Stimulated activated CD8-positive, alpha-beta memory T cell treated with anti-CD3 and anti-CD28 coated beads, Interleukin-12 subunit alpha, Interleukin-12 subunit beta, amount 100 ng/mL, for 4 hours (primary cell): ENCODE measurements around the gene MAD1L1.

Experiments used
- DNase-seq: peaks from one replicate; pipeline ENCODE4 v3.0.0-alpha.2; 2020; ENCODE audit warnings: low read depth

The MAD1L1 gene

DNA sequence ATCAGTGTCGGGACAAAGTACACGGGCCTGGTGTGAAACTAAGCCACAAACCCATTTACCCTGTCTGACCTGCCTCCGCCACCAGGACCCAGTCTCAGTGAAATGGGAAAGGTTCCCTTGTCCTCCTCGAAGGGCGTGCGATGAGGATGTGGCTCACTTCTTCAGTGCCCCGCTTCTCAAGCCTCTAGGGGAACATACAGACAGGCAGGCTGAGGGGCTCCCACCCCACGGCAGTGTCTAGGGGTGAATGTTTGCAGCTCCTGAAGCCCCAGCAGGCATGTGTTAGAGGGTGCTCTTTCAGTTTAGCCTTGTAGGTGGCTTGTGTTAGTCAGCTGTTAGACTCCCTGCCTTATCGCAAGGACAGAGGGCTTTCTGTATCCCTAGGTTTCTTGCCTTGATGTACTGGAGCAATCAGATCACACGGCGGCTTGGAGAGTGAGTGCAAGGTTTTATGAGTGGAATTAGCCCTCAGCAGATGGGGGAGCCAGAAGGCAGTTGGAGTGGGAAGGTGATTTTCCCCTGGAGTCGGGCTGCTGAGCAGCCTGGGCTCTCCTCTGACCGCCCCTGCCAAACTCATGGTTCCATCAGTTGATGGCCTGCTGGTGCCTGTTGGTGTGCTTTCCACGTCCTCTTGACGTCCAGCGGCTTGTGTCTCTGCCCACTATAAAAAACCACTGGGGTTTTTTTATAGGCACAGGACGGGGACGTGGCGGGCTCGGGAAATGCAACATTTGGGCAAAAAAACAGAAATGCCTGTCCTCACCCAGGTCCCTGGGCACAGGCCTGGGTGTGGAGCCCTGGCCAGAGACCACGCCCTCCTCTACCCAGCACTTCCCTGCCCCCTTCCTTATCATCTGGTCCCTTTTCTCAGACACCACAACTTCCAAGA, 10.0 kb upstream of the MAD1L1 start:
- DNase-seq, result no peak

DNA sequence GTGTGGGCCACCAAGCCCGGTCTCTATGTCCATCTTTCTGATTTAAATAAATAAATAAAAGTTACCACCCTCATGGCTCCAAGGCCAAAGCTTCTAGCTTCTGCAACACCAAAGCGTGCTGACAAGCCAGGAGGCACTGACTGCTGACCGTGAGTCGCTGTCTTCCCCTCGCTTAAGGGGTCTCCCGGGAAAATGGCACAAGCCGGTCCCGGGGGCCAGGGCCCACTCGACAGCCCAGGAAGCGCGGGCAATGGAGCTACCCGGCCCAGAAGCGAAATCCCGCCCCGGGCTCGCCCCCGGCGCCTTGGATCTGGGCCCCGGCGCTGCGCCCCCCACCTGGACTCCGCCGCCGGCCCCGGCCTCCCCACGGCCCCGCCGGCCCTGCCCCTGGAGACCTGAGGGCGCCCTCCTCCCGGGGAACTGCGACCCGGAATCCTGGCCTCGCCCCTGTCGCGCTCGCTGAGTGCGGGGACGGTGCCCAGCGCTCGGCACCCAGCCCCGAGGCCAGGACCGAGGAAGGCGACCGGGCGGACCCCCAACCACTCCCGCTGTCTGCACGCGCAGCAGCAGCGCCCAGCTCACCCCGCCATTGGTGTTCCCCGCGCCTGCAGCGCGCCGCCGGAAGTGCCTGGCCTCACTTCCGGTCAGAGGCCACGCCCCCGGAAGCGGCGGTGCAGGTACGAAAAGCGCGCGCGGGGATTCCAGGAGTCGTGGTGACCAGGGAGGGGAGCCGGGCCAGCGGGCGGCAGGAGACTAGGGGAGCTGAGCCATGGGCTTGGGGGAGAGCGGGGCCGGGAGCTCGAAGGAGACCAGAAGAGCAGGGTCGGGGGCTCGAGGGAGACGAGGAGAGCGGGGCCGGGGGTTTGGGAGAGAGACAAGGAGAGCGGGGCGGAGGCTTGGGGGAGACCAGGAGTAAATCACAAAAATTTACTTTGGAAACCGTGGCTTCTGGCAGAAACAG, 9.1 kb upstream of the MAD1L1 start, which contains the start of the genes MRM2 and NUDT1:
TSS of gene MRM2 (minus strand) at position 626 of the 961 bp plus-strand sequence. CDS start at position 590, 36 bp downstream.
TSS of gene NUDT1 (plus strand) at position 647 of the 961 bp plus-strand sequence. CDS start 2,349 bp downstream, outside the sequence.
- peak; percentile 60 for DNase-seq

DNA sequence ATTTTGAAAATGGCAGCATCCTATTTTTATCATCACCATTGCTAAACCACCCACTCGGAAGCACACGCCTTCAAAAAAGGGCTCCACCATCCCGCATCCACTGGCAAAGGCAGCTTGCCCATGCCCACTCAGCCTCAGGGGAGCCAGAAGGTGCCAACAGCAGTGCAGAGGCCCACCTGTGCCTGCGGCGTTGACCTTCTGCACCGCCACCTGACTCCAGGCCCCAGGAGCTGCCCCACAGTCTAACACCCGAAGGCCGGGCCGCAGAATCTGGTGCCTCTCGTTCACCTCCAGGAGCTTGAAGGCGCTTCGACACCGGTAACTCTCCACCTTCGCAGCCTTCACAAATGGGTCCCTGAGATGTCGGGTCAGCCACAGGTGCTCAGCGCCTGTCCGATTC, 6.5 kb upstream of the MAD1L1 start:
- no peak for DNase-seq

DNA sequence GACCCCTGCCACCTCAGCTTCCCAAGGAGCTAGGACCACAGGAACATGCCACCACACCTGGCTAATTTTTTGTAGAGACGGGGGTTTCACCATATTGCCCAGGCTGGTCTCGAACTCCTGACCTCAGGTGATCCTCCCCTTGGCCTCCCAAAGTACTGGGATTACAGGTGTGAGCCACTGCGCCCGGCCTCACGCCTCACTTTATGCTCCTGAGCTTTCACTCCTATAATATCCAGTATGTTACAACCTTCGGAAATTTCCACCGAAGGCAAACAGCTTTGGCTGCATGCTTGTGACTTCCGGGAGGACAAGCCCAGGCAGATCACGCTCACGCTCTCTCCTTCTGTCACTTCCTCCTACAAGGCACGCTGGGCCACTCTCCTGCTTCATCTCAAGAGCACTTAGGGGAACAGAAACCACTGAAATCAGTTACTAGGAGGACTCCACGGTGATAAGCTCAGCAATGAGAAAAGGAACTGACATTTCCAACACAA, 4.4 kb upstream of the MAD1L1 start:
- no peak for DNase-seq

DNA sequence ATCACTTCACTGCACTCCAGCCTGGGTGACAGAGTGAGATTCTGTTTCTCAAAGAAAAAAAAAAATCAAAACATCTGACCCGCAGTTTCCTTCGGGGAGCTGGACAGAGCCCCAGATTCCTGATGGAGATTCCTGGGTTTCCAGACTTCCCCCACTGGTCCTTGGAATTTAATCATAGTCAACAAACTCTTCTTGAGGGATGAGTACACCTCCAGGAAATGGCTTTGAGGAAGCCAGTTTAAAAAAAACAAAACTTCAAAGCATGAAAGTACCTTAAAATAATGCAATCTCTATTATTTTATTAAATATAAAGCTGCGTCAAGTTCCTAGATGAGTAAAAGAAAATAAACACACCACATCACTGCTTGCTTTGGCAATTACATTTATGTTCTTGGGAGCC, 1.2 kb upstream of the MAD1L1 start:
- DNase-seq, result no peak

DNA sequence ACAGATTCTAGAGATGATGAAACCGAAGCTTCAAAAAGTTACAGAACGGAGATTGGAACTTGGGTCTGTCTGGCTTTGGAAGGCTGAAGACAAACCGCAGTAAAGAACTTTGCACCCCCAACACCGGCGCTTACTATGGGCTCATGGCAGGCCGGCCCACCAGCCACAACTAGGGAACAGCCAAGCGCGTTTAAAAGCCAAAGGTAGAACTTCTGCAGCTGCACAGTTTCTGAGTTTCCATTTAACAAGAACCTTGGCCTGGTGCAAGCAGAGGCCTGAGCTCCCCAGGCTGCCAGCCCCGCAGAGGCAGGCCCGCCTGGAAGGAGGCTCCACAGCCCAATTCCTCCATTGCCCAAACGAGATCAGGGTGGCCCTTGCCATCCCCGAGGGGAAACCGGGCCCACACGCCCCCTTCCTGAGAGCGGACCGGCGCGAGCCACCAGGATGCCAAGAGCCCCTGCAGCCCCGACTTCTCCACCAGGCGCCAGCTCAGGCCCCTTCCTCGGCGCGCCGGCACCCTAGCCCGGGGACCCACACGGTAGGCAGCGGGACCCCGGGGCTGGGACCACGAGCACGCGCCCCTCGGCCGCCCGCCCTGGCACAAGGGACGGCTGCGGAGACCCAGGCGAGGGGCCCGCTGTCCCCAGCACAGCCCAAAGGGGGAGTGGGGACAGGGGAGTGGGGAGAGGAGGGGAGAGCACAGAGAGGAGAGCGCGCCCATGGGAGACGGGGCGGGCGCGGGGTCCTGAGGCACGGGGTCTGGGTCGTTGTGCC, 566 bp downstream of the MAD1L1 start:
- no peak for DNase-seq

DNA sequence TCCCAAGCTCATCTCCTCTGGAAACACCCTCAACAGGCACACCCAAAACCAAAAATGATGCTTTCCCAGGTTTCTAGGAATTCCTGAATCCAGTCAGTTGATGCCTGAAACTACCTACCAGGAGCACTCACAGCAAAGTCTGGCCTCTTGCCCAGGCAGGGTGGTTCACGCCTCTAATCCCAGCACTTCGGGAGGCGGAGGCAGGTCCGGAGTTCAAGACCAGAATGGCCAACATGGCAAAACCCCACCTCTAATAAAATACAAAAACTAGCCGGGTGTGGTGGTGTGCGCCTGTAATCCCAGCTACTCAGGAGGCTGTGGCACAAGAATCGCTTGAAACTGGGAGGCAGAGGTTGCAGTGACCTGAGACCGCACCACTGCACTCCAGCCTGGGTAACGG, 1.9 kb downstream of the MAD1L1 start:
- DNase-seq, result no peak

DNA sequence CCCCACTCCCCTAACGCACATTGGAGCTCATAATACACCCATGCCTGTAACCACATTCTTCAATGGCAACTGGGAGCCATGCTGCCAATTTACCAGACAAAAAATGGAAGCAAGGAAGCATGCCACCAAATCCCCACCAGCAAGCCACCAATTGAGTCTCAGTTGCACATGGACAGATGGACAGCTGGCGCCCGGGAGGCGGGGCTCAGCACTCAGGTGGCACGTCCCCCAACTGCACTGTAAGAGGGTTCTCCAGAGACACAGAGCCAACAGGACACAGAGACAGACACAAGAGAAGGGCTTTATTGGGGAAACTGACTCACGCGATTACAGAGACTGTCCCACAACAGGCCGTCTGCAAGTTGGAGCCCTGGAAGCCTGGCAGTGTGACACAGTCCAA, 2.5 kb downstream of the MAD1L1 start:
- DNase-seq, result no peak

DNA sequence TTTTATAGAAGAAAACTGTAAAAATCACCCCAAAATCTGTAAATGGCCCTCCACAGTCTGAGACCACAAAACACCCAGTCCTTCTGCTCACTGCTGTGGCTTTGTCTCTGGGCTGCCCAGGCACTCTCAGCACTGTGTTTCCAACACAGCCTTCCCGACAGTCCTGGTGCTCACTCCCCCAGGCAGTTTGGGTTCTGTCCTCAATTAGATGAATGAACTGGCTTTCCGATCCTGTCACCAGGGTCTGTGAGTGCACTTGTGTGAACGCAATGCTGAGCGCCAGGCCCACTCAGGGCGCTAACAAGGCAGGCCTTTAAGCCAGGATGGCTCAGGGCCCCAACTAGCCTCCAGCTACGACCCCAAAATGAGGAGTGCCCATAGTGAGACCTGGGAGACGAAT, 3.3 kb downstream of the MAD1L1 start:
- no peak for DNase-seq

DNA sequence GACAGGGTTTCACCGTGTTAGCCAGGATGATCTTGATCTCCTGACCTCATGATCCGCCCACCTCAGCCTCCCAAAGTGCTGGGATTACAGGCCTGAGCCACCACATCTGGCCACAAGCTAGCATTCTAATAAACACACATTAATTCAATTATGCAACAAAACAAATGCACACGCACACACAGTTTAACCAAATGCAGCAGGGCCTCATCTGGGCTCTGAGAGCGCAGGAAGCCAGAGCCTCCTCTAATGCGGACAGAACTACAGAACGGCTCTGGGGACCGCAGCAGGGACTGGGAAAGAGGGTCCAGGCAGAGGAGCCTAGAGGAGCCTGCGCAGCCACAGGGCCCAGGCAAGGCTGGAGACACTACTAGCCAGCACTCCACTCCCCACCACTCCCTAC, 3.8 kb downstream of the MAD1L1 start:
- DNase-seq, result no peak

DNA sequence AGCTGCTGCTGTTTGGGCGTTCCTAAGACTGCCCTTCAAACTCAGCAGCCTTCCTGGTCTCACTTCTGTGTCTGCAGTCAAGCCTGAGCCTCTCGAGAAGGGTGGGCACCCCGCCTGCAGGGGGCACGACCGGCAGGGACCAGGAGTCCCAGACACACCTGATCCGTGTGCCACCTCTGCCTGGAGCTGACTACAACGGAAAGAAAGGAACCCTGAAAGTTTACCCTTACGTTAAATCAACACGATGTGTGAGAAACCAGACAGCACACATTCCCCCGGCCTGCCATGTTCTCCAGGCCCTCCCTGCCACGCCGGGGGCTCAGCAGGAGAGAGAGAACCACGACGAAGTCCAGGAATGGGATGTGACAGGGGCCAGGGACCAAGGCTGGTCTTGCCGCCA, 5.0 kb downstream of the MAD1L1 start:
- DNase-seq, result no peak

DNA sequence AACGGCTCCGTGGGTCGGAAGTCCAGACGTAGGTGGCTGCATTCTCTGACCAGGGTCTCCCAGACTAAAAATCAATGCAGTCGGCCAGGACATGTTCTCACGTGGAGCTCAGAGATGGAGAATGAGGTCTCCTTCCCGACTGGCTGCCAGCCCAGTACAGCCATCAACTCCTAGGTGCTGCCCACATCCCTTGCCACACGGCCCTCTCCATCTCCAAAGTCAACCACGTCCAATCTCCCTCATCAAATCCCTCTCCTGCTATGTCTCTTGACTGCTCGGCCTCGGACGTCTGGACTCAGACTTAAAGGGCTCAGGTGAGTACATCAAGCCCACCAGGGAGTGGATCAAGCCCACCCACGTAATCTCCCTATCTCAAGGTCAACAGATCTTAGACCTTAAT, 6.9 kb downstream of the MAD1L1 start:
- DNase-seq, result no peak

DNA sequence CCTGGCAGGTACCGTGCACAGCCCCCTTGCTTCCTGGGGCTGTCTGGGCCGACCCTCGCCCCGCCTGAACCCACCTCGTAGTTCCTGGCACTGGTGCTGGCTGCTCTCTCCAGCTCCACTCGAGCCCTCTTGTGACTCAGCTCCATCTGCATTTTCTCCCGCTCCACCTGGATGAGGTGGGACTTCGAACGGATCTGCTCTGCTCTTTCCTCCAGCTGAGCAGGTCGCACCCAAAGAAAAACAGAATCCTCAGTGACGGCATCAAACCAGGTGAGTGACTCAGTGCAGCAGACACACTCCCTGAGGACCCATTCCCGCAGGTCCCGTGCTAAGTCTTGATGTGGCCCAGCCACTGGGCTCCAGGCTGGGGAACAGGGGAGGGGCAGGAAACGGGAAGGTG, 7.4 kb downstream of the MAD1L1 start:
- DNase-seq, result no peak

DNA sequence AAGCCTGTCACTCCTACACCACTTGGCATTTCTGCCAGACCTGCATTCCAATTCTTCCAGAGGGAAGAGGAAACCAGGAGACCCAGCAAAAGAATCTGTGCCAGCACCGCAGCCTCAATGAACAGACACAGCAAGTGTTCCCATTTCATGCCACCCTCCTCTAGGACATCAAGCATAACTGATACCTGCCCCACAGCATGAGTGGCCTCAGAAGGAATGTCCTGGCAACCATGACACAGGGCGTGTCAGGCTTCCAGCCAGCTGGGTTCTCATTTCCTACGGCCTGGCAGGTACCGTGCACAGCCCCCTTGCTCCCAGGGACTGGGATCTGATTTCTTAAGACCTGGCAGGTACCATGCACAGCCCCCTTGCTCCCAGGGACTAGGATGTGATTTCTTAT, 7.8 kb downstream of the MAD1L1 start:
- DNase-seq, result no peak

DNA sequence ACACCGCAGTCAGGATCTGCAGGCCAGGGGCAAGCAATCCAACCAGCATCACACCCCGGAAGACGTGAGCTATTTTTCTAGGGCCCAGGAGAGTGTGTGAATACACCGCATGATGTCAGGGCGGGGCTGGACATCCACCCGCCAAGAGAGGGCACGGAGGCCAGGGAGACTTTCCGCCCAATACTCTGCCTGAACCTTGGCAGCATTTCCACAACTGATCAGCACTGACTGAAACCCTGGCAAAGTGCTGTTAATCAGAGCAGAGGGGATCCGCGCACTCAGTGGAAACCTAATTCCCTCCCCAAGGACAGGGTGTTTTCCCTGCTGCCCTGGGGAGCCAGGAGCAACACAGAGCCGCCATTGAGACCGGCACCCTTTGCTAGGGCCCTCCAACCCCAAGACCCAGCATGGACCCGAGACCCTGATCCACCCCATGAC, 8.2 kb downstream of the MAD1L1 start:
- no peak for DNase-seq

DNA sequence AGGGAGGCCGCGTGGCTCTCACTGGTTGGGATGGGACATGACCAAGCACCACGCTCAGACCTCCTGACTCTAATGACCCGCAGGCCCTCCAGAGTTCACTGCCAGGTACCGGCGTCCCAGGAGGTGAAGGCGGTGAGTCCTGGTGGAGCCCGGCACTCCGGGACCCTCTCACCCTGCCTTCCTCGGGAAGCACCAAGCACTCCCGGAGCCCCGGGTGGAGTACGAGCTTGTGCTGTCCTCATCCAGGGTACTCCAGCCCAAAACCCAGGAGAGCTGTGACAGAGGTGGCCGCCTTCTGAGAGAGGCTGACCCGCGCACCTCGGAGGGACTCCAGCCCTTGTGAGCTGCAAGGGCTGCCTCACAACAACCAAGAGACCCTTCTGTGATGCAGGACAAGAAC, 9.4 kb downstream of the MAD1L1 start:
- no peak for DNase-seq

DNA sequence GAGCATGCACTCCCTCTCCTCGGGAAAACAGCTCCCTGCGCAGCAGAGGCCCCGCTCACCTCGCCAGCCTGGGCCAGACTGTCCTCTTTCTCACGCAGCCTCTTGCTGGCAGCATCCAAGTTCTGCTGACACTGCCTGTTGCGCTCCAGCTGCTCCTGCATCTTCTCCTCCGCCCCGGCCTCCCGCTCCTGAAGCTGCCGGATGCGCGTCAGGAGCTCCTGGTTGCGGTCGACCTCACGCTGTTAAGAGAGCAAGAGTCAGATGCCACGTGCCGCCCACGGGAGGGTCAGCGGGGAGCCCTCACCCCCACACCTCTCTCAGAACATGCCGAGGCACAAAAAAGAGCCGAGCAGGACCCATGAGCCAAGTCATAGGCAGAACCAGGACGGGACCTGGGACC, 10.2 kb downstream of the MAD1L1 start:
- DNase-seq, result no peak

DNA sequence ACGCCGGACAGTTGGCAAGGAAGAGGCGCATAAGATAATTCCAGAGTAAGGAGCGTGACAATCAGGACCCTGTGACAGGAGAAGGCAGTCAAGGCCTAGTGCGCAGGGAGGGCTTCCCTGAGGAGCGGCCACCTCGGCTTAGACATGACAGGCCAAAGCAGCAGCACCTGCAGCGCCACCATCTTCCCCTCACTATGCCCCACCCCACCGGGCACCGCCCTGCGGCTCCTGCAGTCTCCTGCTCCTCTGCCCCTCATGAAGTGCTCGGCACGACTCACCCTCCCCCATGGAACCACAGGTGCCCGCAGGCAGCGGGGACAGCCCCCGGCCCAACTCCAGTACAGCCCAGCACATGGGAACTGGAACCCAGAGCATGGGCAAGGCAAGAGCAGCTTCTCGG, 11.8 kb downstream of the MAD1L1 start:
- no peak for DNase-seq

DNA sequence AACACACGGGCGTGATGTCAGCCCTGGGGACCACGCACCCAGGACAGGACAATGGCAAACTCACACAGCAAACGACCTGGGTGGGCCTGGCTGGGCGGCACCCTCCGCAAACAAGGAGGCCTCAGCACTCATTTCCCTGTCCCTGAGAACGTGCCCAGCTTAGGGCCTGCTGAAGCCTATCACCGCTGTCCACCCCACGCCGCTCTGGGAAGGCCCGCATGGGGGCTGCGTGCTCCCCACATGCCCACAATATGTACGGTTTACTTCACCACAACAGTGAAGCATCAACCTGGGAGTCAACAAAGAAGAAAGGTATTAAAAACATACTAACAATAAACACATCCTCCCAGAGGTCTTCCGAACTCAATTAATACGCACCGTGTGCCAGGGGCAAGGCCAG, 12.2 kb downstream of the MAD1L1 start:
- no peak for DNase-seq

DNA sequence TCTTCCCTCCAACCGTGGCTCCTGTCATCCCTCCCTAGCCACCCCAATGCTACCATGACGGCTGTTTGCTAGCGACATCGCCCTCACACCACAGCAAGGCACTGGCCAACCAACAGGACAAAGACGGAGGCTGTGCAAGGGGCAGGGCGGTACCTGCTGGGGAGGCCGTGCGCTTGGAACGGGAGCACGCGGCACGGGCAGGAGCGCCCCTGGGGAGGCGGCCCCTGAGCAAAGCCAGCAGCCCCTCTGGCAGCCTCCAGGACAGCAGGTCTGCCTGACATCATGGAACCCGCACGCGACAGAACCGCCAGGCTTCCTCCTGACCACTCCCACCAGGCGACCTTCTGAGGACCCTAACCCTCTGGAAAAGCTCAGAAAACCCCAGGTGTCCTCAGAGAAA, 12.7 kb downstream of the MAD1L1 start:
- DNase-seq, result no peak

DNA sequence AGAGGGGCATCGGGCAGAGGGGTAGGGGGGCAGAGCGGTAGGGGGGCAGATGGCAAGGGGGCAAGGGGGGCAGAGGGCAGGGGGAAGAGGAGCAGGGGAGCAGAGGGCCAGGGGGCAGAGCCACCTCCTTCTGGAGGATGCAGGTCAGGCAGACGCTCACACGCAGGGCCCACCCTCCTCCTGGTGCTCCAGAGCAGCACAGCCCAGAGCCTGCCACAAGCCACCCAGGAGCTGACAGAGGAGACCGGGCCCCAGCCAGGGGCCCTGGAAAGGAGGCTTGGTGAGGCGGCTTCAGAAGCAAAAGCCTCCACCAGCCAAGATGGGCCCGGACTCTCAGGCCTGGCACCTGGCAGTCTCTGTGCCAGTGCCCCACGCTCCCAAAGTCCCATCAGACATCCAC, 13.1 kb downstream of the MAD1L1 start:
- DNase-seq, result no peak

DNA sequence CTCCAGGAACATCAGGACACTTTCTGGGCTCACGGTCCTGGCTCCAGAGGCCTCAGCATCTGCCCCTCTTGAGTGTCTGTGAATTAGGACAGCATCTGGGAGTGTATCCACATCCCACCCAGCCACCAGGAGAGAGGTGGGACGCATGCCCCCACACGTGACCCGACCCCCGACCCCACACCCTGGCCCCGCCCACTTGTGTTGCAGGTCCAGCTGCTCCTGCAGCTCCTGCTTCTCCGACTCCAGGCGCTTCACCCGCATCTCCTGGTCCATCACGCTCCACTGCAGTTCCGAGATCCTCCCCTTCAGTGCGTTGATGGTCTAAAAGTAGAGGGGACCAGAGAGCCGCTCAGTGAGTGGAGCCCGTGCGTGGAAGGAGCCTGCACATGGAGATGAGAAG, 13.6 kb downstream of the MAD1L1 start:
- no peak for DNase-seq
